Esophagus squamous epithelium (tissue), 4 donors: ENCODE data around the gene GABARAPL2.

Source experiments
- CTCF ChIP-seq, 6 experiments: fragments of 450-650 bp in 4 of 6; fragments of 200-600 bp in 2 of 6; sonication (generic) in 2 of 6; IDR thresholded peaks; one replicate each; pipeline ENCODE4 v1.5.1; 2016 to 2019; ENCODE audit warnings: antibody characterized with exemption in 6 of 6, mild to moderate bottlenecking in 4 of 6, moderate library complexity in 4 of 6
- POLR2A ChIP-seq, 4 donors: fragments of 450-650 bp; IDR thresholded peaks; one replicate each; pipeline ENCODE4 v1.6.1; 2017; ENCODE audit warnings: antibody characterized with exemption in 4 of 4, mild to moderate bottlenecking in 4 of 4, moderate library complexity in 3 of 4

DNA sequence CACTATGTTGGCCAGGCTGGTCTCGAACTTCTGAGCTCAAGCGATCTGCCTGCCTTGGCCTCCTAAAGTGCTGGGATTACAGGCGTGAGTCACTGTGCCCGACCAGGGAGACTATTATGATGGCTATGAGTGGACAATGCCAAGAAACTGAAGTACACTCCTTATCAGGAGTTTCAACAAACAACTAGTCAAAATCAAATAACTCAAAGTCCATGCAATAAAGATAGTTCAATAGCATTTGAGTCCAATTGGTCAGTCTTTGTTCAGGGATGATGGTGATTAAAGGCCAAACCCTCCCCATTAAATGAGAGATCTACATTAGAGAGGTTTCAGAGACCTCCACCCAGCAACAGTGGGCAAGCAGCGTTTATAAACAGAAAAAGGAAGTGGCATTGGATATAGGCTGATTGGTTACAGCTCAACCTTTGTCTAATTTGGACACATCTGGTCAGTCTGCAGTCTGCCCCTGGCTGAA, 38.3 kb upstream of the GABARAPL2 start:
- TF ChIP-seq CTCF (IDR thresholded peaks at IDR 0.05) = no peak
- TF ChIP-seq POLR2A (IDR thresholded peaks at IDR 0.05) = no peak
